T-helper 1 cell treated with Interleukin-12 subunit alpha and Interleukin-12 subunit beta and Interleukin-4 antibody, amounts not matched to agents 30 ng/mL and 1 ng/mL, for 36 hours (primary cell): Measurements from ENCODE around the gene FANCC. TPM values are rescaled to one million over a fixed set of nuclear protein-coding genes. Genes with fewer than 3 reads are reported as not detected.

Source experiments
- intact Hi-C: fragments of 100-400 bp; cut with micrococcal nuclease; formaldehyde crosslinking; loops from one replicate; pipeline ENCODE4 v1.15.1; 2024
- total RNA-seq: library from RNA; stranded (reverse); gene quantifications from 2 replicates; pipeline ENCODE4 v1.2.3, GENCODE V29; 2022

Gene FANCC
- total RNA-seq, 1 donor from 2014 or later: 14.6 TPM

GRCh38 chr9:95105519-95106287 is 211.8 kb downstream of the FANCC start:
- intact Hi-C loops: no loop called here

- intact Hi-C loops: no loop called here
These were observed 212.5 kb downstream of the FANCC start for GRCh38 chr9:95104980-95105379.

GRCh38 chr9:95104581-95104960 is 212.9 kb downstream of the FANCC start:
- intact Hi-C loops: no loop called here

DNA sequence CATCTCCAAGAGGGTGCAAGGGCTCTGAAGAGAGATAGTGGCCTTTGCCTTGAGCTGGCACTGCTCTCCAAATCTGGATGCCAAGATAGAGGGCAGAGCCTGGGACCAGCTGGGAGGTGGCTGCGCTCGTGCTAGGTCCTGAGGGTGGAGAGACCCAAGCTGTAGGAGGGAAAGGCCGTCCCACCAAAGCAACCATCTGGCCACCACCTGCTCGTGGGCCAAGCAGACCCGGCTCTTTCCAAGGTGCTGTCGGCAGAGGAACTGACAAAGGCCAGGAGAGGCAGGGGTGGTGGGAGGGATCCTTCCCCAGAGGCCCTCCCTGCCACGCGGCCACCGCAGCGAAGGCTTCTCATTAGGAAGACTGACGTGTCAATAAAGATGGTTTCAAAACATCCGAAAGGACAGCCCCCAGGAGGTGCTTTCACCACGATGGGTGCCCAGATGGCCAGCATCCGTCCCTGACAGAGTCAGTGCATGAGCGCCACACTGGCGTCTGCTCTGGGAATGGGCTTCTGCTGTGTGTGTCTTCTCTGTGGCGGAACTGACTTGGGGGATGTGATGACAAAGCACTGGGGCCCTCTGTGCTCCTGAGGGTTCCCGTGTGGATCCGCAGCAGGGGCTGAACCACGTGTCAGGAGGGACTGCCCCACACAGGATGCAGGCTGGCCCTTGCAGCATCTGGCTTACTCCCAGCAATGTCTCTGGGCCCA is 213.5 kb downstream of the FANCC start:
- intact Hi-C loops: no loop called here

DNA sequence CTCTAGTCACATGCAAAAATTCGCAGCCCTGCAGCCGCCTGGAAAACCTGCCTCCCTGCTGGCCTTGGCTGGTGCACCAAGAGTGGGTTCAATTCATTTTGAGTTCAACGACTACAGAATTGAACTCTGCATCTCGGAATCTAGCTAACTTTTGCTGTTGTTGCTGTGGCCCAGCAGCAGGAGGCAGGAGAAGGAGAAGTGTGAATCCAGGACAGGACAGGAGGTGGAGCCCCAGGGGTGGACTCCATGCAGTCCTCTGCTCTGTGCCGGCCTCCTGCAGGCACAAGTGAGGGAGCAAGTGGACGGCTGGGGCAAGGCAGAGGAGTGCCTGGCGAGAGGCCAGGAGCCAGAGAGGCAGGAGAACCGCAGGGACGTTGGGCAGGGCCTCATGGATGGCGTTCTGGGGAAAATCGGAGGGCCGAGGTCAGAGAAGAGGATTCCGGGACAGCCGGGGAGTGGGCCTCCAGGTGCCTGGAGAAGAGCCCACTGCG is 214.2 kb downstream of the FANCC start:
- intact Hi-C loops: no loop called here

DNA sequence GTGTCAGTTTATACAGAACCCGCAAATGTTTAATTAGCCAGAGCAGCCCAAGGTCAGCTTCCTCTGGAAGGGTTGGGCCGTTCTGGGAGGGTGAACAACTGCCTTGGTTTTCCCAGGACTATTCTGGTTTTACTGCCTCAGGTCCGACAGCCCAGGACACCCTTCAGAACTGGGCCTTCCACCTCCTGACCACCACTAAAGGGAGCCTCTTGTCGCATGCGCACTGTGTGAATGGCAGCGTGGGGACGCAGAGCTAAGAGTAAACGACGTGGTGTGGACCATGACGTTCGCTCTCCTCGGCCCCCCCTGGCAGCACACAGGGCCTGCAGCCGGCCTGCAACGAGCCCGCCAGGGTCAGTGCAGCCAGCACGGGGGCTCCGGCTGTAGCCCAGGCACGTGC is 214.9 kb downstream of the FANCC start:
- intact Hi-C loops: no loop called here

DNA sequence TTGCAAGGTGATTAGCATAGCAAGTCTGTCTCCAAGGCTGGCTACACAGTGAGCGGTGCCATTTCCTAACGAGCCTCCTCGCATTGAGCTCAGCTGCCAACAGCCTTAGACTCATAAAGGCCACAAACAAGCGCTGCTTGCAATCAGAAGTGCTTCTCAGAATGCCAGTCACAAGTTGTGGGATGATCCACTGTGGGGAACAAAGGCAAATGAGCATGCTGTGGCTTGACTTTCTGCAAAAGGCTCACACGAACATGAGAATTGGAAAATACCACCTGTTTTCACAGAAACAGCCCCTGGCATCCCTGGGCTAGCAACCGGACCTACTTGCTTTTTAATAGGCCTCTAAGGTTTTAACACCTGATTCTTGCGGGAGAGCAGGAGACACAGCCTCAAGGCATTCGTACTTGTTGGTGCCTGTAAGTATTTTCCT is 215.5 kb downstream of the FANCC start:
- intact Hi-C loops: no loop called here

DNA sequence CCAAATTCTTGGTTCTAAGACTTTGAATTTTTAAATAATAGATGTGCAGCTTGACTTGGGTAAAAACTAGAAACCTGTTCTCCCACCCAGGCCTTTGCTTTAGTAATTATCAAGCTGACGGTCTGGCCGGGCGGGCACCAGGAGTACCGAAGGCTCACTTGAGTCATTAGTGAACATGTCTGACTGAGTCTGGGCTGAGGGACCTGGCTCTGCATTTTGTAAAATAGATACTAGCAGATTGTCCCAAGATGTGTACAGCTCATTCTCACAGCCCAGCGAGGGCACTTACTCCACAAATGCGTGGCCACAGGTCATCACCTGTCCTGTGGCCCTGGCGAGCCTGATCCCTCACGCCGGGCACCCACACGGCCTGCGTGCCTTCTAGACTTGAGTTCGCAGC is 216.2 kb downstream of the FANCC start:
- intact Hi-C loops: no loop called here

DNA sequence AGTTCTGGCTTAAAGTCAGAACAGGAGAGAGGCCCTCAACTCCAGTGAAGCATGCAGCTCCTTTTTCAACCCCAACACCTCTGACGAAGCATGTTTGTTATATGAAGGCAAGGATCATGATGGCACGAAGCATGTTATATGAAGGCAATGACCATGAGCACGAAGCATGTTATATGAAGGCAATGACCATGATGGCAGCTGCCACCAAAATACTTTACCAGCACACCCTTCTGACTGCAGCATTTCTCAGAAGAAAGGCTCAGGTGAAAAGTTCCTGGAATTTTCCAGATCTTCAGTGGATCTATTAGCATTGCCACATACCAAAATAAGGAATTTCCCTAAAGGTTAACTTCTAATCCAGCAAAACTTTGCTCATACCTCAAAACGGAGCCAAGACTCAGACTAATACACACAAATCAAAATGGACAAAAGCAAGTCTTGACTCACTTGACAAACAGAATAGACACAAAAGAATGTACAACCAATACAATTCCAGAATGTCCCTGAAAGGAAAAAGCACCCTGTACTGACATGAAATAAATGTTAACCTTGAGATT is 217.4 kb downstream of the FANCC start:
- intact Hi-C loops: no loop called here

- intact Hi-C loops: no loop called here
These were observed 218.0 kb downstream of the FANCC start for GRCh38 chr9:95099321-95100070.

DNA sequence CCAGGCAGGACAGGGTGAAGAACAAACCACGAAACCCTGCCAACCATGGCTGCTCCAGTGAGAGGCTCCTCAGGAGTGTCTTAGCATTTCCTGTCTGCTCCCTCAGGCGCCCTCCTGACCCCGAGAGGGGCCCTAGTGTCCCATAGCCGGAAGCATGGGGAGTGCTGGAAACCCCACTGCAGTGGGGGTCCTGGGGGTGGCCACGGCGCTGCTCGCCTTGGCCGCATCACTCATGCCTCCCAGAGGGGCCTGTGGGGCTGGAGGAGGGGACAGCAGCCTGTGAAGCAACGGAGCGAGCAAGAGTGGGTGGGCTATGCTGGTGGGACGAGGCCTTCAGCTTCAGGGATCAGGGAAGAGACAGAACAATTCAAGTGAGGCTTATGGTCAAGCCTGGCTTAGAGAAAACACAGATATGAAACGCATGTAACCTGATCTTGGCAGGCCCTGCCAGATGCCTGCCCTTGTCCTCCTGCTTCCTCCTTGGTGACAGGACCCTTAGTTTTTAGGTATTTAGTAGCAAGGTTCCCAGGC is 219.1 kb downstream of the FANCC start:
- intact Hi-C loops: no loop called here

DNA sequence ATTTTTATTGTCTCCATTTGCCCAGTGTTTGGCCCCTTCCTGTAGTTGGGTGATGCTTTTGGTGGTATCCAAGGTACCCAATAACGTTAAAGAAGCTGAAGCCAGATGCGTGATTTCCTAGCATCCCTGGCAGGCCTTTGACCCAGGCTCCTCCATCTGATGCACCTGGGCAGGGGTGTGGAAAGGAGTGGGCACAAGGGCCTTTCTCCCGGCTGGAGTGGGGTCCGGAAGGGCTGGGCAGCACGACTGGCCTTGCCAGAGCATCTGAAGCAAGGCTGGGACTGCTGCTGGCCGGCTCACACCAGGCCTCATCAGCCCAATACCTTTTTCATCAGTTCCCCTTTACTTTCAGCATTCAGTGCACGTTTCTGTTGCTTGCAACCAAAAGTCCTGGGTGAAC is 220.2 kb downstream of the FANCC start:
- intact Hi-C loops: no loop called here

- intact Hi-C loops: no loop called here
These were observed 220.7 kb downstream of the FANCC start for GRCh38 chr9:95096807-95097206.

DNA sequence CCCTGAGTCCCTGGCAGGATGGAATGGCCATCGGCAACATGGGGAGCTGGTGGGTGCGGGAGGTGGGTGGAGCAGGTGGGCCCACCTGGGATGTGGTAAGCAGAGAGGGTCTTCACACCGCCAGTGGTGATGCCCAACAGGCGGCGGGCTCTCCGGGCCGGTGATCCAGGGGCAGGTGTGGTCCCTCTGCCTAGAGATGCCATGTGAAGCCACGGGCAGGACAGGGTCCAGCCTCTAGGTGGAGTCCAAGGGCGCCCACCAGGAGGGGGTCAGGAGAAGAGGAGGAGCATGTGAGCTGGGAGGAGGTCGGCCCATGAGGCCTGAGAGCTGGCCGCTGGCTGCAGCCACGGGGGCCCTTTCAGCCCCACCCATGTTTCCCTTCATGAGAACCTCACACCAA is 221.1 kb downstream of the FANCC start:
- intact Hi-C loops: no loop called here

DNA sequence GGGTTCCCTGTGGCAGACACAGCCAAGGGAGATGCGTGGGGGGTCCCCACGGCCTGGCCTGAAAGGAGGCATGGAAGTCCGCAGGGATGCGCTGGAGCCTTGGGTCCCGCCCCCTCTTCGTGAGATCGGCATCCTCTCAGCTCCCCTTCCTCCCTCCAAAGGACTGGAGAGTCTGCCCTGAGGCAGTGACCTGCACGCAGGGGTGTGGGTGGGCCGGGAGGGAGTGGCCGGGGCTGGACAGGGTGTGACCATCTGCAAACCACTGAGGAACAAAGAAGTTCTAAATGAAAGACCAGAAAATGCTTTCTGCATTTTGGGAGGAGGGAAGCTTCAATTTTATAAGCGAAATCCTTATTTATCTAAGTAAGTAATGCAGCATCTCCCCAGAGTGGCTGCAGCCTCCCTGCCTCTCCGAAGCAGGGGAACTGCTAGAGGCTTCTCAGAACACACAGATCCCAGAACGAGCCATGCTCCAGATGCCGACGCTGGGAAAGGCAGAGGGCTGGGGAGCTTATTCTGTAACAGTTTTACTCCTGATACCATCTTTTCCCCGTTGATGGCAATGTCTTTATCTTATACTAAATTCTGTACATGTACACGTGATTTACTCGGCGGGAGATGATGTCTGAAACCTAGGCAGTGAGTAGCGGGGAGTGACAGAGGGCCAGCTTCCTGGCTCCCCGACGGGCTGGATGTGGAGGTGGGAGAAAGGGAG is 221.7 kb downstream of the FANCC start:
- intact Hi-C loops: no loop called here

DNA sequence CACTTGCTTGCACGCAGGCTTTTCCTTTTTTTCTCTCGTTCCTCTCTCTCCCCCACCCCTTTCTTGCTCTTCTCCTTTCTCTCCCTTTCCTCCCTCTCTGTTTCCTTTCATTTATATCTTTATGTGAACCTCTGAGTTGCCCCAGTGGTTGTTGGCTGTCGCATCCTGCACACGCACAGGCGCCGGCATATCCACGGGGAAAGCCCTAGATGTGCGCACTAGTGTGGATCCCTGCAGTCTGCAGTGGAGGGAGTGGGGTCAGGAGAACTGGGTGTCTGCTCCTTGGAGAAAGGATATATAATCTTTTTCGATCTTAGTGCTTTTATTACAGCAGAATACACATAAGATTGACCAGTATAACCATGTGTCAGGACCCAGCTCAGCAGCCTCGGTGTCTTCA is 223.5 kb downstream of the FANCC start:
- intact Hi-C loops: no loop called here

GRCh38 chr9:95093586-95093985 is 223.9 kb downstream of the FANCC start:
- intact Hi-C loops: no loop called here

DNA sequence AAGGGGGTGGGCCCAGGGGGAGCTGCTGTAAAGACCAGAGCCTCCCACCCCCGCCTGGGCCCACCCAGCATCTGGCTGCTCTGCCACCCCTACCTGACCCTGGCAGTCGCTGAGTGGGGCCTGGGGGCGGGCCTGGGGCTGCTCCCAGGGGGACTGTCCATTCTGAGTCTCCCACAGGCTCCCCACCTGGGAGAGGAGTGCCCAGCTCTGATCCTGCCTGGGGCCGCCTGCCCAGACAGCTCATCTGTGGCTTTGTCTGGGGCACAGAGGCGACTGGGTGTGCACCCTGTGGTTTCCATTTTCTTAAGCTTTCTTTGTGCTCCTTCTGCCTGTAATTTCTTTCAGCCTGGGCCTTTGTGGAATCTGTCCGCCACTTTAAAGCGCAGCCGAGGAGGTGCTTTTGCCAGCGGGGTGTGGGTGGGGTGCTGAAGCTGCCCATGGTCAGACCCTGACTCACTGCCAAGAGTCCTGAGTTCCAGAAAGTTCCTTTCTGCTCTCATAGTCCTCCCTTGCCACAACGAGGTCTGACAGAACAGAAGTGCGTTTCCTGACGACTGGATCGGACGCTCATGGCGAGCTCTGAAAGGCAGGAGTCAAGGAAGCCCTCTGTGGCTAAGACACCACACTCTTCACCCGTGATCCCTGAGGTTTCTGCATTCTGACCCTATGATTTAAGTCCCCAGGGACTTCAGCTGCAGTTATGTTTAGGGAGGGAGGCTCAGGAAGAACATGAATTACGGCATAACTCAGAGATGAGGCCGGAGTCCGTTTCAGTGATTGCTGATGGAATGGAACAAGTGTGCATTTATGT is 225.0 kb downstream of the FANCC start:
- intact Hi-C loops: no loop called here

- intact Hi-C loops: no loop called here
These were observed 225.8 kb downstream of the FANCC start for GRCh38 chr9:95091601-95092261.
